LNCaP clone FGC (cell line): ENCODE measurements around the gene ZNFX1.

Experiments
- DNase-seq: peaks from one replicate; pipeline ENCODE4 v3.0.0-alpha.2; 2011; ENCODE audit warnings: low read depth
- H3K4me3 ChIP-seq: 2 replicates; pipeline ENCODE4 v1.5.1; 2011; ENCODE audit warnings: mild to moderate bottlenecking, low read depth, low read length, control low read depth
- TF ChIP-seq, protein P1 (sequence below): IDR thresholded peaks from 2 replicates; pipeline ENCODE4 v1.5.1; 2012; ENCODE audit warnings: mild to moderate bottlenecking; ENCODE audit not compliant: control insufficient read depth, insufficient read depth; ENCODE audit errors: extremely low read depth

Gene ZNFX1

DNA sequence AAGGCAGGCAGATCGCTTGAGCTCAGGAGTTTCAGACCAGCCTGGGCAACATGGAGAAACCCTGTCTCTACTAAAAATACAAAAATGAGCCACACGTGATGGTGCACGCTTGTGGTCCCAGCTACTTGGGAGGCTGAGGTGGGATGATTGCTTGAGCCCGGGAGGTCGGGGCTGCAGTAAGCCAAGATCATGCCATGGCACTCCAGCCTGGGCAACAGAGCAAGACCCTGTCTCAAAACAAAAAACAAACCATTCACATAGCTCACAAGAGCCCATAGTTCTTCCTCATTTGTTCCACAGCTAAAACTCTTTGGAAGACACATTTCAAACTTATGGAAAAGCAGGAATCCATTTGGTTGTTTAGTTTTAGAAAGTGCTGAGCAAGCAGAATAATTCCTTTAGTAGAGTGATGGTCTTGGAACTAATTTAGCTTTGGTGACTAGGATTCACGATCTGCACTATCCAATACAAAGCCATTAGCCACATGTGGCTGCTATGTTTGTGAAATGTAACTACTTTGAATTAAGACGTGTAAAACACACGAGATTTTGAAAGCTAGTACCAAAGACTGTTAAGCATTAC is 4.1 kb downstream of the ZNFX1 start:
- TF ChIP-seq, protein P1, sequence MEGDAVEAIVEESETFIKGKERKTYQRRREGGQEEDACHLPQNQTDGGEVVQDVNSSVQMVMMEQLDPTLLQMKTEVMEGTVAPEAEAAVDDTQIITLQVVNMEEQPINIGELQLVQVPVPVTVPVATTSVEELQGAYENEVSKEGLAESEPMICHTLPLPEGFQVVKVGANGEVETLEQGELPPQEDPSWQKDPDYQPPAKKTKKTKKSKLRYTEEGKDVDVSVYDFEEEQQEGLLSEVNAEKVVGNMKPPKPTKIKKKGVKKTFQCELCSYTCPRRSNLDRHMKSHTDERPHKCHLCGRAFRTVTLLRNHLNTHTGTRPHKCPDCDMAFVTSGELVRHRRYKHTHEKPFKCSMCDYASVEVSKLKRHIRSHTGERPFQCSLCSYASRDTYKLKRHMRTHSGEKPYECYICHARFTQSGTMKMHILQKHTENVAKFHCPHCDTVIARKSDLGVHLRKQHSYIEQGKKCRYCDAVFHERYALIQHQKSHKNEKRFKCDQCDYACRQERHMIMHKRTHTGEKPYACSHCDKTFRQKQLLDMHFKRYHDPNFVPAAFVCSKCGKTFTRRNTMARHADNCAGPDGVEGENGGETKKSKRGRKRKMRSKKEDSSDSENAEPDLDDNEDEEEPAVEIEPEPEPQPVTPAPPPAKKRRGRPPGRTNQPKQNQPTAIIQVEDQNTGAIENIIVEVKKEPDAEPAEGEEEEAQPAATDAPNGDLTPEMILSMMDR = no peak
- H3K4me3 ChIP-seq = no peak overlapping the region
- DNase-seq = no peak

DNA sequence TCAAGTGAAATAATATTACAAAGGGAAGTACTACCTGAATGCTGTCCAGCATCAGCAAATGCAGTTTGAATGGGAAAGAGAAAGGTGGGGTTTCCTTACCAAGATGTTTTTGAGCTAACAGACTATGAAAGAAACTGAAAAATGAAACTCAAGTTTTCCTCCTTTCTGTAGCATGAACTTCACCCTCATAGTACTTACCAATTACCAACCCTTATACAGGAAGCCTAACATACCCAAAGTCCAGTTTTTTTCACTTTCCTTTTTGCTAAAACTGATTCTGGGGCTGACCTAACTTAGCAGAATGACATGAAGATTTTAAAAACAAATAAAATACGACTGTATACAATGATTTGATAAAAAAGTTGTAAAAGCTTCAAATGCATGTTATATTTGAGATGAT is 5.2 kb downstream of the ZNFX1 start:
- H3K4me3 ChIP-seq = no peak overlapping the region
- DNase-seq = no peak
- TF ChIP-seq, protein P1 = no peak

DNA sequence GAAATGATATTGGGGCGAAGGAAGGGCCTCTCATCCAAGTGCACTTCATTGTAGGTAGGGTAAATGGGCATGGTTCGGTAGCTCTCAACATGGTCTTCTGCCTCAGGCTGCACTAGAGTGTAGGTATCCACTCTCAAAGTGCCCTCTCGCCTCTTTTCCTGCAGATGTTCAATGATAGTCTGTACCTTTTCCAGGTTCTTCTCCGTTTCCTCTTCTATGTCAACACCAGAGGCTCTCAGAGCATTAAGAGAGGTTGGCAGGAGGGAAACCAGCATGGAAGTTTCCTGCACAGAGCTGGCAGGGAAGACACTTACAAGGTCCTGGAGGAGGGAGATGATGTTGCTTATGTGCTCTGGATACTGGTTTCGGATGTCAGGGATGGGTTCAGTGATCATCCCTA is 7.1 kb downstream of the ZNFX1 start:
- DNase-seq = no peak
- TF ChIP-seq, protein P1 = no peak
- no peak overlapping the region for H3K4me3 ChIP-seq

DNA sequence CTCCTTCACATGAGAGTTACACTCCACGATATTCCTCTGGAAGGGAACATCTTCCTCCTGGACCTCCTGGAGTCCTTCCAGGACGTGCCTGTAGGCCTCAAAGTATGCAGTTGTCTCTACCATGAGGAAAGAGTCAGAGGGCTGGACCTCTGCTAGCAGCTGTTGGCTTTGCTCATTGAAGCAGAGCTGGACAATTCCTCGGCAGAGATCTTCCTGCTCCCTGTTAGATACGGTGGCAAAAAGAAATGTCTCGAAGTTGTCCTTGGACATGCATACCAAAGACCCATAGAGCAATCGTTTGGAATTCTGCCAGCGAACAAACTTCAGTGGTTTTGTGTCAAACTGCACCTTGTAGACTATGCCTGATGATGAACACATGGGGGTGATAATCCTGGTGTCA is 7.7 kb downstream of the ZNFX1 start:
- TF ChIP-seq, protein P1 = no peak
- no peak overlapping the region for H3K4me3 ChIP-seq
- no peak for DNase-seq

DNA sequence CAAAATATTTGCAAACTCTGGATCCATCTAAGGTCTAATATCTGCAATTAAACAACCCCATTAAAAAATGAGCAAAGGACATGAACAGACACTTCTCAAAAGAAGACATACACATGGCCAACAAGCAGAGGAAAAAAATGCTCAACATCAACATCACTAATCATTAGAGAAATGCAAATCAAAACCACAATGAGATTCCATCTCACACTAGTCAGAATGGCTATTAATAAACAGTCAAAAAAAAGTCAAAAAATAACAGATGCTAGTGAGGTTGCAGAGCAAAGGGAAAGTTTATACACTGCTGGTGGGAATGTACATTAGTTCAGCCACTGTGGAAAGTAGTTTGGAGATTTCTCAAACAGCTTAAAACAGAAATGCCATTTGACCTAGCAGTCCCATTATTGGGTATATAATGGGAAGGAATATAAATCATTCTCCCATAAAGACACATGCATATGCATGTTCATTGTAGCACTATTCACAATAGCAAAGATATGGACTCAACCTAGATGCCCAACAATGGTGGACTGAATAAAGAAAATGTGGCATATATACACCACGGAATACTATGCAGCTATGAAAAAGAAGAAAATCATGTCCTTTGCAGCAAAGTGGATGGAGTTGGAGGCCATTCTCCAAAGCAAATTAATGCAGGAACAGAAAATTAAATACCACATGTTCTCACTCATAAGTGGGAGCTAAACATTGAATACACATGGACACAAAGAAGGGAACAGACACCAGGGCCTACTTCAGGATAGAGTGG is 9.1 kb downstream of the ZNFX1 start:
- TF ChIP-seq, protein P1 = no peak
- no peak for DNase-seq
- H3K4me3 ChIP-seq = no peak overlapping the region

DNA sequence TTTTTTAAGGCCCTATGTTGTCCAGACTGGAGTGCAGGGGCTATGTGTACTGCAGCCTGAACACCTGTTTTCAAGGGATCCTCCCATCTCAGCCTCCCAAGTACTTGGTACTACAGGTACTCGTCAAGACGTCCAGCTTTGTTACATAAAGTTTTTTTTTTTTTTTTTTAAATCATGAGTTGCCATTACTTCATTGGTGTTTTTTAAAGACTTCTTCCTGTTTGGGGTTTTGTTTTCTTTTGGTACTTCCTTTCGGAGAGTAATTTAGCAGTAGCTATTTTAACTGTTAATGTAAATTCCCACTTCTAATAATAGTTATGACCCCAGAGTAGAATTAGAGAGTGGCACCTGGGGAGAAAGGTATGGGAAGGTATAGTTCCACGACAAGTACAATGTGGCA is 10.5 kb downstream of the ZNFX1 start:
- TF ChIP-seq, protein P1 = no peak
- no peak for DNase-seq
- no peak overlapping the region for H3K4me3 ChIP-seq
